Osteoblast (primary cell): ENCODE data around the gene MBD6. TPM values are rescaled to one million over a fixed set of nuclear protein-coding genes. Genes with fewer than 3 reads are reported as not detected.
A peak's percentile ranks its signal among the peaks of the same experiment; 100 is the strongest.

ENCODE experiments used
- DNase-seq: peaks from one replicate; pipeline ENCODE4 v3.0.0; 2011; ENCODE audit warnings: low spot score, mixed read lengths; ENCODE audit not compliant: insufficient read length; ENCODE audit errors: missing footprints
- H2AFZ ChIP-seq: 2 replicates; pipeline ENCODE4 v1.6.0; 2011; ENCODE audit warnings: mild to moderate bottlenecking, low read length
- H3K27ac ChIP-seq: 2 replicates; pipeline ENCODE4 v1.5.1; 2011; ENCODE audit warnings: mild to moderate bottlenecking, low read depth, low read length, moderate library complexity
- H3K27me3 ChIP-seq: 2 replicates; pipeline ENCODE4 v1.6.0; 2012; ENCODE audit warnings: mild to moderate bottlenecking, control low read depth, inconsistent platforms, low read length, moderate library complexity; ENCODE audit not compliant: insufficient read depth
- H3K36me3 ChIP-seq: 2 replicates; pipeline ENCODE4 v1.5.1; 2011; ENCODE audit warnings: mild to moderate bottlenecking, low read length, control low read depth, moderate library complexity; ENCODE audit not compliant: insufficient read depth
- H3K4me1 ChIP-seq: 2 replicates; pipeline ENCODE4 v1.5.1; 2011; ENCODE audit warnings: mild to moderate bottlenecking, low read length, control low read depth, moderate library complexity; ENCODE audit not compliant: insufficient read depth
- H3K4me2 ChIP-seq: 2 replicates; pipeline ENCODE4 v1.6.0; 2011; ENCODE audit warnings: mild to moderate bottlenecking, low read length; ENCODE audit not compliant: insufficient read depth
- H3K4me3 ChIP-seq: fragments of 200-600 bp; sonication (generic); 3 replicates; pipeline ENCODE4 v1.5.1; 2012; ENCODE audit warnings: mild to moderate bottlenecking, low read length, inconsistent platforms; ENCODE audit not compliant: insufficient read depth
- H3K79me2 ChIP-seq: 2 replicates; pipeline ENCODE4 v1.6.0; 2012; ENCODE audit warnings: mild to moderate bottlenecking, low read length, control low read depth, inconsistent platforms; ENCODE audit not compliant: insufficient read depth
- H3K9me3 ChIP-seq: 2 replicates; pipeline ENCODE4 v1.5.1; 2011; ENCODE audit warnings: low read depth, low read length, control low read depth
- H4K20me1 ChIP-seq: 2 replicates; pipeline ENCODE4 v1.6.0; 2012; ENCODE audit warnings: mild to moderate bottlenecking, low read length, control low read depth; ENCODE audit not compliant: insufficient read depth
- CTCF ChIP-seq: IDR thresholded peaks from 2 replicates; pipeline ENCODE4 v1.5.1; 2011; ENCODE audit warnings: mild to moderate bottlenecking, low read depth, low read length, moderate library complexity; ENCODE audit errors: extremely low read depth
- total RNA-seq: library from RNA; depleted of rRNA; stranded (reverse); fragments of >200 nt; gene quantifications from 2 replicates; pipeline ENCODE4 v1.2.3, GENCODE V29; 2012

The MBD6 gene
- total RNA-seq, 1 donor: 5.8 TPM

GRCh38 chr12:57479376-57480115 lies 43.1 kb upstream of the MBD6 start, which contains the start of gene ARHGAP9:
TSS of gene ARHGAP9 (minus strand) at chr12:57479866. CDS start at chr12:57479406, 460 bp downstream.
- TF ChIP-seq CTCF: no peak
- Histone ChIP-seq H3K79me2 (no peaks in the 10 kb centered on the region), H3K9me3 (no peaks in the 10 kb centered on the region), H3K4me2 (no peak within 1 kb of the TSS), H3K36me3 (no peaks in the 10 kb centered on the region), H3K4me3 (no peak within 1 kb of the TSS), H4K20me1 (no peaks in the 10 kb centered on the region), H2AFZ (no peak within 1 kb of the TSS), H3K27me3 (peaks cover 63% of the 10 kb centered on the region), H3K27ac (no peak within 1 kb of the TSS), H3K4me1 (no peaks in the 10 kb centered on the region)
- DNase-seq: peak; percentile 74

- Histone ChIP-seq H2AFZ (no peak overlapping the region), H3K4me2 (no peak overlapping the region), H3K4me3 (no peak overlapping the region), H3K36me3 (no peaks in the 10 kb centered on the region), H3K4me1 (no peaks in the 10 kb centered on the region), H3K27me3 (peaks cover 41% of the 10 kb centered on the region), H3K79me2 (no peaks in the 10 kb centered on the region), H3K27ac (no peak overlapping the region), H3K9me3 (no peaks in the 10 kb centered on the region), H4K20me1 (no peaks in the 10 kb centered on the region)
- TF ChIP-seq CTCF: no peak
- DNase-seq: no peak
Measured at GRCh38 chr12:57481671-57482070, 41.0 kb upstream of the MBD6 start.

GRCh38 chr12:57483466-57483865 lies 39.2 kb upstream of the MBD6 start:
- Histone ChIP-seq H3K36me3 (no peaks in the 10 kb centered on the region), H3K9me3 (no peaks in the 10 kb centered on the region), H4K20me1 (no peaks in the 10 kb centered on the region), H2AFZ (no peak overlapping the region), H3K4me2 (no peak overlapping the region), H3K4me1 (no peaks in the 10 kb centered on the region), H3K27ac (no peak overlapping the region), H3K4me3 (no peak overlapping the region), H3K27me3 (peaks cover 27% of the 10 kb centered on the region), H3K79me2 (peaks cover 6% of the 10 kb centered on the region)
- no peak for TF ChIP-seq CTCF
- no peak for DNase-seq

- H3K27me3 ChIP-seq: peaks cover 12% of the 10 kb centered on the region
- no peak for TF ChIP-seq CTCF
- no peak overlapping the region for H2AFZ ChIP-seq
- H3K4me2 ChIP-seq: no peak overlapping the region
- H3K4me3 ChIP-seq: no peak overlapping the region
- H3K27ac ChIP-seq: no peak overlapping the region
- no peaks in the 10 kb centered on the region for H3K9me3 ChIP-seq
- H3K4me1 ChIP-seq: peaks cover 9% of the 10 kb centered on the region
- H4K20me1 ChIP-seq: peaks cover 7% of the 10 kb centered on the region
- peaks cover 15% of the 10 kb centered on the region for H3K36me3 ChIP-seq
- DNase-seq: no peak
- peaks cover 27% of the 10 kb centered on the region for H3K79me2 ChIP-seq
Measured at GRCh38 chr12:57485695-57486094, 36.9 kb upstream of the MBD6 start.
